Neural crest cell (in vitro differentiated cells): ENCODE results near the gene PC. TPM values are rescaled to one million over a fixed set of nuclear protein-coding genes. Genes with fewer than 3 reads are reported as not detected.

ENCODE experiments used
- DNase-seq: peaks from one replicate; pipeline ENCODE4 v3.0.0; 2021; ENCODE audit warnings: low read depth, mixed read lengths, low spot score
- H3K27ac Mint-ChIP-seq: one replicate; pipeline ENCODE4 v1.8.0; 2021; ENCODE audit warnings: mild to moderate bottlenecking, mixed read lengths; ENCODE audit not compliant: unreplicated experiment
- H3K27me3 Mint-ChIP-seq: 2 replicates; pipeline ENCODE4 v1.8.0; 2021; ENCODE audit warnings: low read depth, mild to moderate bottlenecking, mixed read lengths
- H3K36me3 Mint-ChIP-seq: 2 replicates; pipeline ENCODE4 v1.8.0; 2021; ENCODE audit warnings: low read depth, mild to moderate bottlenecking, mixed read lengths
- H3K4me1 Mint-ChIP-seq: 2 replicates; pipeline ENCODE4 v1.8.0; 2021; ENCODE audit warnings: mixed read lengths
- H3K4me3 Mint-ChIP-seq: one replicate; pipeline ENCODE4 v1.8.0; 2021; ENCODE audit warnings: mild to moderate bottlenecking, mixed read lengths
- H3K9me3 Mint-ChIP-seq: 2 replicates; pipeline ENCODE4 v1.8.0; 2021; ENCODE audit warnings: mixed read lengths
- total RNA-seq: library from RNA; stranded (reverse); gene quantifications from 2 replicates; pipeline ENCODE4 v1.2.1, GENCODE V29; 2021
- TF ChIP-seq, protein P1 (sequence below): fragments of 200-600 bp; sonication (generic); conservative IDR thresholded peaks from 2 replicates; pipeline ENCODE4 v1.5.0; 2021; ENCODE audit warnings: antibody characterized with exemption, mild to moderate bottlenecking

Gene PC
- total RNA-seq, 1 donor from 2014 or later = 53.6 TPM

DNA sequence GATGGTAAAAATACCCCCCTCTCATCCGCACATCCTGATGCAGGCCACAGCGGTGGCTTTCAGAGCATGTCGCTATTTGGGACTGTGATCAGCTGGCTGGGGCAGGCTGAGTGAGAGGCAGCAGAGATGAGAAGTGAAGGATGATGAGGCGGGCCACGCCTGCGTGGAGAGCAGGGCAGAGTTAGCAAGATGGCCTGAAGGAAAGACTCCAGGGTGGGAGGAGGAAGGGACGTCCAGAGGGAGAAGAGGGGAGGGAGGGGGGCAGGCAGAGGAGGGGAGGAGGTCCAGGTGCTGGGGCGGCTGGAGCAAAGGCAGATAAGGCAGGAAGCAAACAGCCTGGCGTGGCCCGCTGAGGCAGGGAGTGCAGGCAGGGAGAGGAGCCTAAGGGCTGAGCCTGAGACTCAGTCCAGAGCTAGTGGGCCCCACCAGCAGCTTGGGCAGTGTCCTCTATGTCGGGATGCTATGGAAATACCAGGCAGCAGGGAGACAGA, 72.2 kb downstream of the PC start:
- Mint-ChIP-seq H3K4me3 (no peak overlapping the region), H3K4me1 (peaks cover 30% of the 10 kb centered on the region), H3K27ac (no peak overlapping the region), H3K36me3 (no peaks in the 10 kb centered on the region), H3K27me3 (no peaks in the 10 kb centered on the region), H3K9me3 (no peaks in the 10 kb centered on the region)
- DNase-seq = no peak
- TF ChIP-seq, protein P1, sequence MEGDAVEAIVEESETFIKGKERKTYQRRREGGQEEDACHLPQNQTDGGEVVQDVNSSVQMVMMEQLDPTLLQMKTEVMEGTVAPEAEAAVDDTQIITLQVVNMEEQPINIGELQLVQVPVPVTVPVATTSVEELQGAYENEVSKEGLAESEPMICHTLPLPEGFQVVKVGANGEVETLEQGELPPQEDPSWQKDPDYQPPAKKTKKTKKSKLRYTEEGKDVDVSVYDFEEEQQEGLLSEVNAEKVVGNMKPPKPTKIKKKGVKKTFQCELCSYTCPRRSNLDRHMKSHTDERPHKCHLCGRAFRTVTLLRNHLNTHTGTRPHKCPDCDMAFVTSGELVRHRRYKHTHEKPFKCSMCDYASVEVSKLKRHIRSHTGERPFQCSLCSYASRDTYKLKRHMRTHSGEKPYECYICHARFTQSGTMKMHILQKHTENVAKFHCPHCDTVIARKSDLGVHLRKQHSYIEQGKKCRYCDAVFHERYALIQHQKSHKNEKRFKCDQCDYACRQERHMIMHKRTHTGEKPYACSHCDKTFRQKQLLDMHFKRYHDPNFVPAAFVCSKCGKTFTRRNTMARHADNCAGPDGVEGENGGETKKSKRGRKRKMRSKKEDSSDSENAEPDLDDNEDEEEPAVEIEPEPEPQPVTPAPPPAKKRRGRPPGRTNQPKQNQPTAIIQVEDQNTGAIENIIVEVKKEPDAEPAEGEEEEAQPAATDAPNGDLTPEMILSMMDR = no peak

DNA sequence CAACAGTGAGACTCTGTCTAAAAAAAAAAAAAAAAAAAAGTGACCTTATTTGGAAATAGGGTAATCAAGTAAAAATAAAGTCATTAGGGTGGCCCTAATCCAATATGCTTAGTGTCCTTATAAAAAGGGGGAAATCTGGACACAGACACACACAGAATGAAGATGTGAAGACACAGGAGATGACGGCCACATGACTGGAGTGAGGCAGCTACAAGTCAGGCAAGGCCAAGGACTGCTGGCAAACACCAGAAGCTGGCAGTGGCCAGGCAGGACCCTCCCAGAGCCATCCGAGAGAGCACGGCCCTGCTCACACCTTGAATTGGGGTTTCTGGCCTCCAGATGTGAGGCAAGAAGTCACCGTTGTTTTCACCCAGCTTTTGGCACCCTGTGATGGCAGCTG, 72.7 kb downstream of the PC start:
- H3K4me1 Mint-ChIP-seq = peaks cover 30% of the 10 kb centered on the region

GRCh38 chr11:66884443-66884842, 73.7 kb downstream of the PC start:
- Mint-ChIP-seq H3K27ac (no peak overlapping the region), H3K27me3 (no peaks in the 10 kb centered on the region), H3K36me3 (no peaks in the 10 kb centered on the region), H3K4me3 (no peak overlapping the region), H3K9me3 (no peaks in the 10 kb centered on the region), H3K4me1 (peaks cover 23% of the 10 kb centered on the region)
- TF ChIP-seq, protein P1 = no peak
- DNase-seq = no peak

More for the DNA sequence above, 72.7 kb downstream of the PC start:
- no peaks in the 10 kb centered on the region for H3K27me3 Mint-ChIP-seq
- no peak overlapping the region for H3K4me3 Mint-ChIP-seq
- TF ChIP-seq, protein P1 = no peak
- H3K36me3 Mint-ChIP-seq = no peaks in the 10 kb centered on the region
- no peak overlapping the region for H3K27ac Mint-ChIP-seq
- no peaks in the 10 kb centered on the region for H3K9me3 Mint-ChIP-seq
- no peak for DNase-seq

- Mint-ChIP-seq H3K27ac (peak overlapping the region; percentile 67), H3K36me3 (no peaks in the 10 kb centered on the region), H3K4me3 (no peak overlapping the region), H3K9me3 (no peaks in the 10 kb centered on the region), H3K4me1 (peaks cover 23% of the 10 kb centered on the region), H3K27me3 (no peaks in the 10 kb centered on the region)
- peak; percentile 80 for DNase-seq
- TF ChIP-seq, protein P1 = peak; percentile 73
These were observed 74.9 kb downstream of the PC start for GRCh38 chr11:66883016-66883965.

DNA sequence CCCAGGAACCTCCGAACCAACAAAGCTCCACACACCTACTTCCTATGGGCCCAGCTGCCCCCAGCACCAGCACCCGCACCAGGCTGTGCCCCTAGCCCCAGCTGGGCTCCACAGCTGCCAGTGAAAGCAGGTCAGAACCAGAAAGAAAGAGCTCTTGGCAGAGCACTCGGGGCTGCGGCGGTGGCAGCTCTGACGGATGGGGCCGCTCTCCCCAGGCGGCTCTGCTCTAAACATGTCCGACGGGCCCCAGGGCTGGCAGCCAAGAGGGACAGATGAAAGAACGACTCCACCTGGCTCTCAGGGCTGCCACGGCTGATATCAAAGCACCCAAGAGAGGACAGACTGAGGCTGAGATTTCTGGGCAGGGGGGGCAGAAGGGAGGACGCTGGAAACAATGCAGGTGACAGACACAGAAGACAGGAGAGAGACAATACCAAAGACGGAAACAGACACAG, 75.6 kb downstream of the PC start:
- TF ChIP-seq, protein P1 = no peak
- Mint-ChIP-seq H3K9me3 (no peaks in the 10 kb centered on the region), H3K4me1 (peaks cover 23% of the 10 kb centered on the region), H3K27me3 (no peaks in the 10 kb centered on the region), H3K36me3 (no peaks in the 10 kb centered on the region), H3K27ac (peak overlapping the region; percentile 84), H3K4me3 (no peak overlapping the region)
- no peak for DNase-seq
